Skeletal muscle satellite cell (primary cell): Measurements from ENCODE around the gene SYNJ1.
"Not testable (repeated sequence)": the region's sequence is repeated elsewhere in the genome, so short reads cannot be mapped to it uniquely, and the experiment has no call there.

Experiments used
- H3K27me3 ChIP-seq: 2 replicates; pipeline ENCODE4 v1.7.0; 2013; ENCODE audit warnings: low read length; ENCODE audit not compliant: control insufficient read depth, insufficient read depth
- H3K36me3 ChIP-seq: 2 replicates; pipeline ENCODE4 v1.7.0; 2013; ENCODE audit warnings: mild to moderate bottlenecking, control low read depth, low read length; ENCODE audit not compliant: insufficient read depth
- H3K4me1 ChIP-seq: 2 replicates; pipeline ENCODE4 v1.7.0; 2013; ENCODE audit warnings: low read length; ENCODE audit not compliant: control insufficient read depth, insufficient read depth
- H3K4me2 ChIP-seq: 2 replicates; pipeline ENCODE4 v1.7.0; 2013; ENCODE audit warnings: mild to moderate bottlenecking, low read length
- H3K4me3 ChIP-seq: 2 replicates; pipeline ENCODE4 v1.7.0; 2013; ENCODE audit warnings: low read length
- H3K9ac ChIP-seq: 2 replicates; pipeline ENCODE4 v1.7.0; 2013; ENCODE audit warnings: mild to moderate bottlenecking, low read depth, low read length, moderate library complexity
- H3K9me3 ChIP-seq: replicated peaks from 2 replicates; pipeline ENCODE4 v1.7.0; 2013; ENCODE audit warnings: mild to moderate bottlenecking, control low read depth, low read length

The SYNJ1 gene

GRCh38 chr21:32687643-32688345 lies 40.0 kb downstream of the SYNJ1 start:
- Histone ChIP-seq H3K4me1 (no peaks in the 10 kb centered on the region), H3K4me3 (no peak overlapping the region), H3K36me3 (peaks cover 6% of the 10 kb centered on the region), H3K27me3 (no peaks in the 10 kb centered on the region), H3K9ac (no peak overlapping the region), H3K9me3 (no peaks in the 10 kb centered on the region), H3K4me2 (no peak overlapping the region)

DNA sequence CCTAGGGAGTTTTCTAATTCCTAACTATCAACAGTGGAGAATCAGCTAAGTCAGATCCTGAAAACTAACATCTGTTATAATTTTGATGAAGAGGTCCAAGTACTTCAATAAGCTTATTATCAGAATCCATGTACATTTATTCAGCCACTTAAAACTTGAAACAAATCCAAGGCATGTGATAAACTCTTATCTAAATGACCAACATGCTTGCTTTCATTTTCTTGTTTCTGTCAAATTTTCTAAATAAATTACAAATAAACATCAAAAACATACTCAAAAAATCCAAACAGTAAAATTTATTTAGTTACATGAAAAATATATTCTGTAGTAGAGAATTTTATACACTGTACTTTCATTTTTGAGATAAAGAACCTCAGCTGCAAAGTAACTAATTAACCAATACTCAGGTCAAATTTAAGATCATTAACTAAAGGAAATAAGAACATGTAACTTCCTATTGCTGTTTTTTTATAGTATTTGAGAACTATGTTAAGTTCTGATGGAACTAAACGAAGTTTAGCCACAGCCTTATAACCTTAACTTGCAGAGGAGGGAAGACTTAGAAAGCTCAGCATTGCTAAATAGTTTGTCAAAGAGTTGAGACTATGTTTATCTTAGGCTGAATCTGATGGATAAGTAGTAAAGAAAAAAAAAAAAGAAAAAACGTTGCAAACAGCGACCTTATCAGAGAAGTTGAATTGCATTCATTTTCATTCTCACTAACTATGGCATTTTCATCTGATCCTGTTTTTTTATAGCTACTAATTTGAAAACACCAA lies 44.9 kb downstream of the SYNJ1 start:
- H3K36me3 ChIP-seq = peaks cover 14% of the 10 kb centered on the region
- H3K27me3 ChIP-seq = no peaks in the 10 kb centered on the region
- H3K9me3 ChIP-seq = no peaks in the 10 kb centered on the region
- no peak overlapping the region for H3K9ac ChIP-seq
- no peaks in the 10 kb centered on the region for H3K4me1 ChIP-seq
- no peak overlapping the region for H3K4me2 ChIP-seq
- H3K4me3 ChIP-seq = no peak overlapping the region

- H3K4me3 ChIP-seq = no peak overlapping the region
- no peak overlapping the region for H3K4me2 ChIP-seq
- H3K9ac ChIP-seq = no peak overlapping the region
- peaks cover 21% of the 10 kb centered on the region for H3K36me3 ChIP-seq
- no peaks in the 10 kb centered on the region for H3K4me1 ChIP-seq
- H3K27me3 ChIP-seq = no peaks in the 10 kb centered on the region
- H3K9me3 ChIP-seq = no peaks in the 10 kb centered on the region
These were observed 53.1 kb downstream of the SYNJ1 start for GRCh38 chr21:32674731-32675130.

GRCh38 chr21:32674038-32674437 lies 53.8 kb downstream of the SYNJ1 start:
- no peaks in the 10 kb centered on the region for H3K9me3 ChIP-seq
- no peak overlapping the region for H3K4me2 ChIP-seq
- H3K36me3 ChIP-seq = peaks cover 21% of the 10 kb centered on the region
- no peak overlapping the region for H3K9ac ChIP-seq
- H3K4me1 ChIP-seq = no peaks in the 10 kb centered on the region
- H3K27me3 ChIP-seq = no peaks in the 10 kb centered on the region
- H3K4me3 ChIP-seq = no peak overlapping the region

- no peaks in the 10 kb centered on the region for H3K4me1 ChIP-seq
- H3K27me3 ChIP-seq = no peaks in the 10 kb centered on the region
- H3K4me3 ChIP-seq = no peak overlapping the region
- no peak overlapping the region for H3K4me2 ChIP-seq
- H3K36me3 ChIP-seq = peaks cover 28% of the 10 kb centered on the region
- no peak overlapping the region for H3K9ac ChIP-seq
- no peaks in the 10 kb centered on the region for H3K9me3 ChIP-seq
These were observed 61.6 kb downstream of the SYNJ1 start for GRCh38 chr21:32666258-32666657.

- not testable (repeated sequence) for H3K4me2 ChIP-seq, H3K4me3 ChIP-seq, H3K4me1 ChIP-seq, H3K9ac ChIP-seq, H3K27me3 ChIP-seq, H3K9me3 ChIP-seq
- peaks cover 28% of the 10 kb centered on the region for H3K36me3 ChIP-seq
These were observed 63.7 kb downstream of the SYNJ1 start for GRCh38 chr21:32664095-32664494.

DNA sequence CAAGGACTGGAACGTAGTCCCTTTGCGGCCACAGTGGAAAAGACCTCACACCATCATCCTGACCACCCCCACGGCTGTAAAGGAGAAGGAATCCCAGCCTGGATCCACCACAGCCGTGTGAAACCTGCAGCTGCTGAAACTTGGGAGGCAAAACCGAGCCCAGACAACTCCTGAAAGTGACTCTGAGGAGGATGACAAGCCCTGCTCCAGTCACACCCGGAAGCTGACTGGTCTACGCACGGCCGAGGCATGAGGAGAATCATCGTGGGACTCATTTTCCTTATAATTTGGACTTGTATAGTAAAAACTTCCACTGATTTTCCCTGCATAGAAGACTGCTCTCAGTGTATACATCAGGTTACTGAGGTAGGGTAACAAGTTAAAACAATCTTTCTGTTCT lies 65.8 kb downstream of the SYNJ1 start:
- H3K4me3 ChIP-seq, H3K4me2 ChIP-seq, H3K4me1 ChIP-seq, H3K9me3 ChIP-seq, H3K9ac ChIP-seq, H3K27me3 ChIP-seq: not testable (repeated sequence)
- H3K36me3 ChIP-seq = peaks cover 39% of the 10 kb centered on the region

DNA sequence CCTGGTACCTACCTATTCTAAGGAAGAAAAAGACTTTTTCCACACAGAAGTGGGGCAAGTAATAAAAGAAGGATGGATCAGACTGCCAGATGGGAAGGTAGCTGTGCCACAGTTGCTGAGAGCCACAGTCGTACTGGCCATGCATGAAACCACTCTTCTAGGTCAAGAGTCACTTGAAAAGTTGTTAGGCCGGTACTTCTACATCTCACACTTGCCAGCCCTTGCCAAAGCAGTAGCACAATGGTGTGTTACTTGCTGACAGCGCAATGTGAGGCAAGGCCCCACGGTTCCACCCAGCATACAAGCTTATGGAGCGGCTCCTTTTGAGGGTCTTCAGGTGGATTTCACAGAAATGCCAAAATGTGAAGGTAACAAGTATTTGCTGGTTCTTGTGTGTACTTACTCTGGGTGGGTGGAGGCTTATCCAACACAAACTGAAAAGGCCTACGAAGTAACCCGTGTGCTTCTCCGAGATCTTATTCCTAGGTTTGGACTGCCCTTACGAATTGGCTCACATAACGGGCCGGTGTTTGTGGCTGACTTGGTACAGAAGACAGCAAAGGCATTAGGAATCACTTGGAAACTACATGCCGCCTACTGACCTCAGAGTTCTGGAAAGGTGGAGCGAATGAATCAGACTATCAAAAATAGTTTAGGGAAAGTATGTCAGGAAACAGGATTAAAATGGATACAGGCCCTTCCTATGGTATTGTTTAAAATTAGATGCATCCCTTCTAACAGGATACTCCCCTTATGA lies 66.6 kb downstream of the SYNJ1 start:
- H3K36me3 ChIP-seq = peaks cover 40% of the 10 kb centered on the region

DNA sequence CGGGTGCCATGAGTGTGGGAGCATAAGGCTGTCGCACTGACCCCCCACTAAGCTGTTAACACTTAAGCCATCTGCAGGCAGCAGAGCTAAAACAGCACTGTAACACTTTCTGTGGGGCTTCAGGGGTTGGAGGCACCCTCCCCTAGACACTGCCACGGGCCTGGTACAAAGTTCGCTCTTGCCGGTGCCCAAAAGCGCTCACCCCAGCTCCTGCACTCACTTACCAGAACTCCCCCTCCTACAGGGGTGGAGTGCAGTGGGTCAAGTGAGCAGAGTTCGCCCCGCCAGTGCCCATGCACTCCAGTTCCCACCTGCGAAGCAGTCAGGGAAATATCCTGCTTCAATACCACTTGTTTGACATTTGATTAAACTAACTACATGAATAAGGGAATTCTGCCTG lies 69.3 kb downstream of the SYNJ1 start:
- Histone ChIP-seq H3K4me3 (no peak overlapping the region), H3K36me3 (peaks cover 23% of the 10 kb centered on the region), H3K4me2 (no peak overlapping the region), H3K4me1 (no peaks in the 10 kb centered on the region), H3K27me3 (no peaks in the 10 kb centered on the region), H3K9ac (no peak overlapping the region), H3K9me3 (no peaks in the 10 kb centered on the region)

More for the DNA sequence above, 66.6 kb downstream of the SYNJ1 start:
- H3K4me3 ChIP-seq, H3K9me3 ChIP-seq, H3K4me1 ChIP-seq, H3K27me3 ChIP-seq, H3K9ac ChIP-seq, H3K4me2 ChIP-seq: not testable (repeated sequence)

GRCh38 chr21:32653326-32653901 lies 74.4 kb downstream of the SYNJ1 start:
- no peak overlapping the region for H3K9ac ChIP-seq

GRCh38 chr21:32648165-32648564 lies 79.6 kb downstream of the SYNJ1 start:
- Histone ChIP-seq H3K9me3 (no peaks in the 10 kb centered on the region), H3K27me3 (no peaks in the 10 kb centered on the region), H3K4me1 (no peaks in the 10 kb centered on the region), H3K36me3 (peaks cover 7% of the 10 kb centered on the region), H3K9ac (no peak overlapping the region), H3K4me3 (no peak overlapping the region), H3K4me2 (no peak overlapping the region)

More at GRCh38 chr21:32653326-32653901, 74.4 kb downstream of the SYNJ1 start:
- Histone ChIP-seq H3K4me3 (no peak overlapping the region), H3K27me3 (no peaks in the 10 kb centered on the region), H3K4me2 (no peak overlapping the region), H3K36me3 (peaks cover 23% of the 10 kb centered on the region), H3K9me3 (no peaks in the 10 kb centered on the region), H3K4me1 (no peaks in the 10 kb centered on the region)
